ENCODE measurements around the gene MIDN.
A peak's percentile ranks its signal among the peaks of the same experiment; 100 is the strongest.
"Not testable (repeated sequence)": the region's sequence is repeated elsewhere in the genome, so short reads cannot be mapped to it uniquely, and the experiment has no call there.

The MIDN gene

GRCh38 chr19:1248139-1248785, at the start of gene MIDN:
Gene MIDN (plus strand): TSS chr19:1248583. CDS start chr19:1250297, 1,714 bp downstream.
- peaks cover 31% of the 10 kb centered on the region for H4K20me1 ChIP-seq (ENCODE audit: insufficient read depth, low read length, poor library complexity, severe bottlenecking)
- H3K4me2 ChIP-seq (ENCODE audit: low read depth, low read length, poor library complexity, severe bottlenecking) = peak within 1 kb of the TSS; percentile 76
- peak within 1 kb of the TSS; percentile 94 for H3K9ac ChIP-seq (ENCODE audit: low read depth, low read length, poor library complexity, severe bottlenecking)
- TF ChIP-seq EZH2phosphoT487 (IDR thresholded peaks at IDR 0.05; ENCODE audit: borderline replicate concordance) (no peak), CTCF (conservative IDR thresholded peaks at IDR 0.05; ENCODE audit: low read length) (peak; percentile 34)
- no peaks in the 10 kb centered on the region for H3K9me3 ChIP-seq (ENCODE audit: insufficient read depth, low read depth, low read length)
- peaks cover 8% of the 10 kb centered on the region; the same call in 1 of the 2 replicates for H3F3A ChIP-seq (ENCODE audit: low read depth)
- peak within 1 kb of the TSS; percentile 67; the same call in 1 of the 2 replicates for H2AFZ ChIP-seq (ENCODE audit: low read length)
- H3K79me2 ChIP-seq (ENCODE audit: insufficient read depth, low read length) = peaks cover 47% of the 10 kb centered on the region
- peak within 1 kb of the TSS; percentile 92 for H3K4me3 ChIP-seq (ENCODE audit: low read length, poor library complexity, severe bottlenecking)
- no peaks in the 10 kb centered on the region for H3K9me2 ChIP-seq (replicated peaks; ENCODE audit: low read depth, low read length)
- no peaks in the 10 kb centered on the region for H3K27me3 ChIP-seq (ENCODE audit: insufficient read depth, low read length, poor library complexity, severe bottlenecking)
- H3K36me3 ChIP-seq (ENCODE audit: insufficient read depth, low read length) = no peaks in the 10 kb centered on the region
- H3K4me1 ChIP-seq (ENCODE audit: insufficient read depth, low read length, poor library complexity, severe bottlenecking) = peaks cover 19% of the 10 kb centered on the region

DNA sequence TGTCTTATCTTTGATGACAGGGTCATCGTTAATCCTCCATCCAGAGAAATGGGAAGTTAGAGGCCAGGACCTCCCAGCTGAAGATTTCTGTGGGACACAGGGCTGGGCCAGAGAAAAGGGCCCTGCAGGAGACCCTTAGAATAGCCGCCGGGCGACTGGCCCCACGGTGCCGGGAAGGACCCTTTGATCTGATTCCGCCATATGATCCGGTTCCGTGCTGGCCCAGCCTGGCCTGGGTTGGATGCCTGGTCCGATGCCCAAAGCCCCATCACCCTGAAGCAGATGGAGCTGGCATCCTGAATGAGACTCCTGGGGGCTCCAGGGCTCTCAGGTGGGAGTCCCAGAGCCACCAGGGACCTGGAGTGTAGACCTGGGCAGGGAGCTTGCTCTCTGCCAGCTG, 48.9 kb upstream of the MIDN start:
- Histone ChIP-seq H3K4me3 (ENCODE audit: low read length, poor library complexity, severe bottlenecking) (no peak overlapping the region), H3K4me1 (ENCODE audit: insufficient read depth, low read length, poor library complexity, severe bottlenecking) (peaks cover 10% of the 10 kb centered on the region), H3K4me2 (ENCODE audit: low read depth, low read length, poor library complexity, severe bottlenecking) (no peak overlapping the region), H3K27me3 (ENCODE audit: insufficient read depth, low read length, poor library complexity, severe bottlenecking) (no peaks in the 10 kb centered on the region), H3K9me2 (replicated peaks; ENCODE audit: low read depth, low read length) (no peaks in the 10 kb centered on the region), H4K20me1 (ENCODE audit: insufficient read depth, low read length, poor library complexity, severe bottlenecking) (no peaks in the 10 kb centered on the region), H3F3A (ENCODE audit: low read depth) (peaks cover 6% of the 10 kb centered on the region; the same call in 1 of the 2 replicates), H3K79me2 (ENCODE audit: insufficient read depth, low read length) (no peaks in the 10 kb centered on the region), H3K9me3 (ENCODE audit: insufficient read depth, low read depth, low read length) (no peaks in the 10 kb centered on the region), H2AFZ (ENCODE audit: low read length) (no peak overlapping the region), H3K9ac (ENCODE audit: low read depth, low read length, poor library complexity, severe bottlenecking) (no peak overlapping the region), H3K36me3 (ENCODE audit: insufficient read depth, low read length) (no peaks in the 10 kb centered on the region)
- TF ChIP-seq EZH2phosphoT487 (IDR thresholded peaks at IDR 0.05; ENCODE audit: borderline replicate concordance) (no peak), CTCF (conservative IDR thresholded peaks at IDR 0.05; ENCODE audit: low read length) (no peak)

- H3F3A ChIP-seq (ENCODE audit: low read depth); H3K4me2 ChIP-seq (ENCODE audit: low read depth, low read length, poor library complexity, severe bottlenecking); H3K79me2 ChIP-seq (ENCODE audit: insufficient read depth, low read length); H3K9me2 ChIP-seq (replicated peaks; ENCODE audit: low read depth, low read length); H4K20me1 ChIP-seq (ENCODE audit: insufficient read depth, low read length, poor library complexity, severe bottlenecking); H3K9ac ChIP-seq (ENCODE audit: low read depth, low read length, poor library complexity, severe bottlenecking); H3K36me3 ChIP-seq (ENCODE audit: insufficient read depth, low read length); H3K9me3 ChIP-seq (ENCODE audit: insufficient read depth, low read depth, low read length); H2AFZ ChIP-seq (ENCODE audit: low read length); H3K27me3 ChIP-seq (ENCODE audit: insufficient read depth, low read length, poor library complexity, severe bottlenecking); H3K4me3 ChIP-seq (ENCODE audit: low read length, poor library complexity, severe bottlenecking): not testable (repeated sequence)
- peaks cover 16% of the 10 kb centered on the region for H3K4me1 ChIP-seq (ENCODE audit: insufficient read depth, low read length, poor library complexity, severe bottlenecking)
These were observed 47.8 kb upstream of the MIDN start for GRCh38 chr19:1200614-1201013.

Data from Loucy (cell line).